Activated naive CD8-positive, alpha-beta T cell treated with anti-CD3 and anti-CD28 coated beads, Interleukin-2, amount 50 U/mL, for 16 hours (primary cell): Measurements from ENCODE around the gene DCAF10.
A peak's percentile ranks its signal among the peaks of the same experiment; 100 is the strongest.
"Not testable (repeated sequence)": the region's sequence is repeated elsewhere in the genome, so short reads cannot be mapped to it uniquely, and the experiment has no call there.

Source experiments
- DNase-seq: peaks from one replicate; pipeline ENCODE4 v3.0.0-alpha.2; 2020; ENCODE audit warnings: low read depth, low spot score

DCAF10 gene

DNA sequence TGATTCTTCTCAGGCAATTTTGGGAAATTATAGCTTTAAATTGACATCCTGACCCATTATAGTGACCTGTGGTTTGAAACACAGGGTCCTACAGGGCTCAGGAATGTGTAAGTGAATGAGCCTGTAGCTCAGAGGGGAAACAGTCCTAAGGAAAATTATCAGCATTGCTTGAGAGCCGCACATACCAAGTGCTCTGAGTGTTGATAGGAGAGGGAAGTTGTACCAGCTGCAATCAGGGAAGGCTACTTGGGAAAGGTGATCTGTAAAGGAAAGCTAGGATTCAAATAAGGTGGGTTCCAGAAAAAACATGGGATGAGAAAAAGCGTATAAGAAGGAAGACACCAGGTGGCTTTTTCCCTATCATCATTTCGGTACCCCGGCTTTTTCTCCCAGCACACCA lies 107.7 kb downstream of the DCAF10 start:
- no peak for DNase-seq

DNA sequence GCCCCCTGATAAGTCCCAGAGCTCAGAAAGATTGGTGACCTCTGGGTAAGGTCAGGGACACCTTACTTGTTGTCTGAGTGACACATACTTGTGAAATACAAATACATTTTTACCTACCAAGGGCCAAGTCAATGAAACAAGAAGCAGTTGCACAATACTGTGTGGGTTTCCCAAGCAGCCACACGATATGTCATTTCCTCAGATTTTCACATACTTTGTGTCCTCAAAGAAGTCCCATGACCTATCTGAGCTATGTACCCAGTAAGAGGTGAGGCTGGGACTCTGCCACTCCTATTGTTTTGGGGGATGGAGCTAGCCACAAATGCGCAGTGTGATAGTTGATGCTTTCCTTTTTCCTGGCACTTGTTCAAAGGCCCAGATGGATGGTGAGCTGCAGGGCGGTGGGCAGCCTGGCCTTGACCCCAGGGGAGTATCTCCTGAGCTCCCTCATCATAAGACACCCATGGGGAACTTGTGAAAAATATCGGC lies 108.1 kb downstream of the DCAF10 start:
- DNase-seq = no peak

DNA sequence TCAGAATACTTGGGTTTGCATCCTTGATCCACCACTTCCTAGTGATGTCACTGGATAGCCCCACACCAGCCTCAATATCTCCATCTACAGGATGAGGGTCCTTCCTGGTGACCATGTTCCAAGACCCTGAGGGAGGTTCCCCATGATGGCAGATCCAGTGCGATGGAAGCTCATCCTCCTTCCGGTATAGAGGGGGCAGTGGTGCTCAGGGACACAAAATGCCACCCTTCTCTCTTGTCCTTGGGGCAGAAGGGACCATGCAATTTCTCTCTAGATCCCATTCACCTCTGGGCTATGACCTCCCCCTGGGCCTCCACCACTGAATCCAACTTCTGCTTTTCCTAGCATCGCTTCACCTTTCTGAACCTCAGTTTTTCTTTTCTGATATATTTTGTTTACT lies 108.7 kb downstream of the DCAF10 start:
- DNase-seq = no peak

DNA sequence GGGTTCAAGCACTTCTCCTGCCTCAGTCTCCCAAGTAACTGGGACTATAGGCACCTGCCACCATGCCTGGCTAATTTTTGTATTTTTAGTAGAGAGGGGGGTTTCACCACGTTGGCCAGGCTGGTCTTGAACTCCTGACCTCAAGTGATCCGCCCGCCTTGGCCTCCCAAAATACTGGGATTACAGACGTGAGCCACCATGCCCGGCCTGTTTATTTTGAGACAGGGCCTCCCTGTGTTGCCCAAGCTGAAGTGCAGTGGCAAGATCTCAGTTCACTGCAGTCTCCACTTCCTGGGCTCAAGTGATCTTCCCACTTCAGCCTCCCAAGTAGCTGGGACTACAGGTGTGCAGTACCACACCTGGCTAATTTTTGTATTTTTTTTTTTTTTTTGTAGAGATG lies 109.2 kb downstream of the DCAF10 start:
- DNase-seq = not testable (repeated sequence)

DNA sequence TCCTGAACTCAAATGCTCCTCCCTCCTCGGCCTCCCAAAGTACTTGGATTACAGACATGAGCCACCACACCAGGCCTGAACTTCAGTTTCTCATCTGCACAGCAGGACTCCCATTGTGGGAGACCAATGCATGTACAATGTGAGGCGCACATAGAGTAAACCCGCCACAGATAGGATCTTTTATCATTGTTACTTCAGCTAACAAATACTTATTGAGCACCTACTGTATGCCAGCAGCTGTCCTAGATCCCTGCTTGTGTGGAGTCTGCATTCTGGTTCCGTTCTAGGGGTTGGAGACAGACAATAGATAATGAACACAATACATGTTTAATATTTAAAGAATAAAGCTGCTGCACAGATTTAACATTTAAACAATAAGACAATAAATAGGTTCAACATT lies 109.7 kb downstream of the DCAF10 start:
- no peak for DNase-seq

DNA sequence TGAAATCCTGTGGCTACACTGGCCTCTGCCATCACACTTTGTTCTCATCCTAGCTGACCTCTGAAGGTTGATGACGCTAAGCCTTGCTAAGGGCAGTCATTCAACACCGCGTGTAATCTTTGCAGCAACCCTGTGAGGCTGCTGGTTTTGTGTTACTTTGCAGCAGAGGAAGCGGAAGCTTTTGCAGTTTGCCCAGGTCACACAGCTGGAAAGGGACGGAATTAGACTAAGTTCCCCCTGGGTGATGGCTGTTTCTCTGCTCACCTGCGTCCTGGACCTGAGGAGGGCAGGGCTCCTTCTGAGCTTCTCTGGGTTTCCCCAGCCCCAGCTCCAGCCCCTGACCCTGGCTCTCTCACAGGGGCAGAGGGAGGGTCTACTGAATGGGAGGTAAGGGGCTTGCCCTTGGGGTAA lies 110.7 kb downstream of the DCAF10 start:
- DNase-seq = no peak

DNA sequence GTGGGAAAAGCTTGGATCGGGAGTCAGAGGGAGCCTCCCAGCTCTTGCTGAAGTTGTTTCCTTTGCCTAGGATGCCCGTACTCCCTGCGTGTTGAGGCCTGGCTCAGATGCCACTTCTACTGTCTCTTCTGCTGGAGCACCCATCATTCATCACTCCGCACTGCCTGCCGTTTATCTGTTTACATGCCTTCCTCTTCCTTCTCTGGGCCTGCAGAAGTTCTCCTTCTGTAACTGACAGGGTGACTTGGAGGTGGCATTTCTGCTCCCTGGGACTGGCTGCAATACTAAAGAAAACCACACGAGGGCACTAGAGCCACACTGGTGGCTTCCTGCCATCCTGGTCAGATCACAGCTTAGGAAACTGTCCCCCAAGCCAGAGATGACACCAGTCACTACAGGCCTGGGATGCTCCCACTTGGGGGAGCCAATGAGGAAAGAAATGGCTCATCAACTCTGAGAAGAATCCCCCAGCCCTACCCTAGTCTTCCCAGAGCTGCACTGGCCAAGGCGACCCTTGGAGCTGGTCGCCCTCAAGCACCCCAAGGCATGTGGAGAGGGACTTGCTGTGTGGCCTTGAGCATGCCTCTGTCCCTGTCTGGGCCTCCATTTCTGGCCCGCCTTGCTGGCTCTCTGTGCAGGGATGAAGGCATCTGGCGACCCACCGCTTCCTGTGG lies 113.0 kb downstream of the DCAF10 start:
- peak; percentile 60 for DNase-seq

DNA sequence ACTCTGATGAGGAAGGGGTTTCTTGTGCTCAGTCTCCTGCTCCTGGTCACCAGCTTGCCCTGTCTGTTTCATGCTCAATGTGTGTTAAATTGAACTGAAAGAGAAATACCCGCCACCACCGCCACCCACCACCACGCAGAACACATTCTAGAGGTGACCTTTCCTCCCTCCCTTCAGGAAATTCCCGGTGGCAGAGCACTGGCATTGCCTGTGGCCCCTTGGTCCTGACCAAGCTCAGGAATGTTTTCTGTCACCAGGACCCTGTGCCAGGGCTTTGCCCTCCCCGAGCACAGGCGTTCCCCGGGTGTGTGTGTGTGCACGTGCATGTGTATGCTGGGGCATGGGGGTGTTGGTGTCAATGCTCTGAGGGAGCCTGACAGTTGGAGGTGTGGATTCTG lies 113.6 kb downstream of the DCAF10 start:
- no peak for DNase-seq

DNA sequence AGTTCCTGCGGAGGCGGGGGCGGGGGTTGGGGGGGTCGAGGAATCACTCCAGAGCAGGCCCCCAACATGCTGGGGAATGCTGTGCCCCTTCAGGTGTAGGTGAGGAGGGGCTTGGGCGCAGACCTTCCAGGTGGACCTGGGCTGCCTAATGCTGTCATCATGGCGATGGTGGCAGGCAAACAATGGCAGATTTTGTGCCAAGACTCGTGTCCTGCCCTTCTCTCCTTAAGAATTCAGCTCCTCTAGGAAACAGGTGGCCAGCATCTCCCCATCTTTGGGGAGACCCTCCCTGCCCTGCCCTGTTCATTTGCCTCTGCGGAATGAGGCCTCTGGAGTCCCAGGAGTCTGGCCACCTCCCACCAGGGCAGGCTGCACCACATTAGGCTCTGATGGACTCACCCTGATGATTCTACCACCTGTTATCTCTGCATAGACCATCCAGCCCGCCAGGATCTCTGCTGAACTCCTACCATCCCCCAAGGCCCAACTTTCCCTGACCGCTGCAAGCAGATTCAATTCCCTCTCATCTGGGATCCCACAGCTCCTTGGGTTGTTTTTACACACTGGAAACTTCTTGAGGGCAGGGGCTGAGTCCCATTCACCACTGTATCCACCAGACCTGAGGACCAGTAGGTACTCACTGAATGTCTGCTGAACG lies 114.2 kb downstream of the DCAF10 start:
- no peak for DNase-seq

DNA sequence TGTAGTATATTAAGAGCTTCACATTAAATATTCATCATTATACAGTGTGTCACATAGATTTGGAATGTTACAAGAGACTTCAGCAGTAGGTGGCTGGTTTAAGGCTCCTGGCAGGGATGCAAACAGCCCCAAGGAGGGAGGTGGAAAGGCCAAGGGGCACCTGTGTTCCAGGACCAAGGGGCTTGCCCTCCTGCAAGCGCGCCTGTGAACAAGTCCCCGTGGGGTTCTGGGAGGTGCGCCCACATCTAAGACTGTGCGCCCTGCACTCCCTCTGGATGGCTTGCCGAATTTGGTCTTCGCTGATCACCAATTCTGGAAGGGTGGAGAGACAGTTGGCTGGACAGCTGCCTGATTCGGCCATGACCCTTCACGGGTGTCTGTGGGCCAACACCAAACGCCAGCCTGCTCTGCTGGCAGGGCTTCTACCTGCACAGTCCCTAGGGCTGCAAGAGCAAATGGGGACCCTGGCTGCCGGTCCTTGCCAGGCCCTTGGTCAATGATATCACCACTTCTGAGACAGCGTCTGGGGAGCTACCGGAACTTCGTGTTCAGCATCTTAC lies 115.4 kb downstream of the DCAF10 start:
- DNase-seq = no peak

DNA sequence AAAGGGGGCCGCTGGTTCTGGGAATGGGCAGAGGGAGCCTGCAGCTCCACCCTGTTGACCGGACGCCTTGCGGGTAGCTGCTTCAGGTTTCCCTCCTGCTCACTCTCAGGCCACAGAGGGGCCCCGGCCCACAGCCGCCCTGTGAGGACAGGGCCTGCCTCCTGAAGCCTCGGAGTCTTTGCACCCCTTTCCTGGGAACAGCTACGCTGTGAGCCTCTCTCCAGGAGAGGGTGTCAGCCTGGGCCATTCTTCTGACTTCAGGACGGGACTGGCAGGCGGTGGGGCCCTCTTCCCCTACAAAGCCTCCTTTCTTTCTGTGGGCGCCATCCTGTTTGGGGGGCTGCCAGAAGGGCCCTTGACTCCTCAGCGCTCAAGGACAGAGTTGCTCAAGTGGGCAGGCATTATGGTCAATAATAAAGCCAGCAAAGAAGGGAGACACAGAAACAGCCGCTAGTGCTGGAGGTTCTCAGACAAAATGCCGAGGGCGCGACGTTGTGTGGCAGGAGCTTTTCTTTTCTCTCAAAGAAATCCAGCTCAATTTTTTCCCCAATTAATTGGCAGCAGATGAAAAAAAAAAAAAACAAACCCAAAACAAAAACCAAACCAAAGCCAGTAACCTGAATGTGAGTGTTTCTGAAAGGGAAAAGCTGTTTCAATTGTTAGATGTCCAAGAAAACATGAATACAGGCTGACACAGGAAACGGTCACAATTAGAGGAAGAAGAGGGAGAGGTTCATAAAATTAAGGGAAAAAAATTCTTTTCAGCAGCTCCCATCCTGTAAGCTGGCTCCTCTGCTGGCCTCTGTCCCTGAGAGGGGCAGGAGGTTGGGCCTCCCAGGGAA lies 116.1 kb downstream of the DCAF10 start:
- DNase-seq = no peak
